Endothelial cell of umbilical vein (primary cell): ENCODE results near the gene AKNA. TPM values are rescaled to one million over a fixed set of nuclear protein-coding genes. Genes with fewer than 3 reads are reported as not detected.

Source experiments
- BruUV-seq: library from RNA; stranded (reverse); fragments of 400-500 nt; replicated peaks from 2 replicates; lab custom pipeline; 2021; lab: Mats Ljungman, UMichigan
- CTCF ChIA-PET: fragments of 300-600, 350-600 bp; sonication (Branson Sonifier 250); formaldehyde crosslinking; loops from one replicate; lab custom pipeline; 2021; ENCODE audit warnings: antibody characterized with exemption, inconsistent platforms; lab: Charles Lee
- POLR2A ChIA-PET: fragments of 300-600, 350-600 bp; sonication (Branson Sonifier 250); formaldehyde crosslinking; loops from one replicate; lab custom pipeline; 2021; ENCODE audit warnings: antibody characterized with exemption, inconsistent platforms; lab: Charles Lee
- DNase-seq: peaks from one replicate; pipeline ENCODE4 v3.0.0-alpha.2; 2011; ENCODE audit warnings: low read depth, low spot score
- FAIRE-seq: peaks from 2 replicates; lab custom pipeline; 2011; peaks lifted over from hg19 to GRCh38; lab: Jason Lieb, UNC
- H2AFZ ChIP-seq: 2 replicates; pipeline ENCODE4 v1.6.0; 2012; ENCODE audit warnings: low read depth, low read length, control low read depth, inconsistent platforms
- H3K27ac ChIP-seq: 2 replicates; pipeline ENCODE4 v1.5.1; 2011; ENCODE audit warnings: low read depth, mild to moderate bottlenecking, control low read depth, low read length, moderate library complexity; ENCODE audit not compliant: insufficient read depth
- H3K27me3 ChIP-seq, 2 experiments: 2 replicates each; pipeline versions ENCODE4 v1.6.0 to v1.6.1; 2011; ENCODE audit warnings: low read length in 2 of 2, mixed read lengths in 1 of 2; ENCODE audit not compliant: control insufficient read depth in 2 of 2, insufficient read depth in 2 of 2
- H3K36me3 ChIP-seq, 2 experiments: 2 replicates in 1 of 2; 3 replicates in 1 of 2; pipeline ENCODE4 v1.5.1; 2011; ENCODE audit warnings: low read length in 2 of 2, mild to moderate bottlenecking in 1 of 2, moderate library complexity in 1 of 2; ENCODE audit not compliant: control insufficient read depth in 2 of 2, insufficient read depth in 2 of 2; ENCODE audit errors: extremely low read depth in 1 of 2
- H3K4me1 ChIP-seq: 3 replicates; pipeline ENCODE4 v1.5.1; 2011; ENCODE audit warnings: mild to moderate bottlenecking, low read length; ENCODE audit not compliant: control insufficient read depth, insufficient read depth; ENCODE audit errors: extremely low read depth
- H3K4me2 ChIP-seq: 2 replicates; pipeline ENCODE4 v1.6.1; 2011; ENCODE audit warnings: low read length, control low read depth, mixed read lengths; ENCODE audit not compliant: insufficient read depth
- H3K4me3 ChIP-seq, 3 experiments: fragments of 200-600 bp in 1 of 3; sonication (generic), shearing (Covaris generic) in 1 of 3; replicated peaks in 1 of 3; 2 replicates each; pipeline ENCODE4 v1.5.1; 2011 to 2016; ENCODE audit warnings: control low read depth in 3 of 3, low read length in 3 of 3, mild to moderate bottlenecking in 2 of 3, inconsistent platforms in 1 of 3, low read depth in 1 of 3, moderate library complexity in 1 of 3; ENCODE audit not compliant: insufficient read depth in 1 of 3
- H3K79me2 ChIP-seq: 2 replicates; pipeline ENCODE4 v1.6.0; 2012; ENCODE audit warnings: low read length, inconsistent platforms; ENCODE audit not compliant: control insufficient read depth, insufficient read depth
- H3K9ac ChIP-seq: replicated peaks from 2 replicates; pipeline ENCODE3; 2011; ENCODE audit warnings: low read length, control low read depth; ENCODE audit not compliant: insufficient read depth; ENCODE audit errors: extremely low read depth
- H3K9me1 ChIP-seq: replicated peaks from 3 replicates; pipeline ENCODE4 v1.6.0; 2011; ENCODE audit warnings: mild to moderate bottlenecking, low read length; ENCODE audit not compliant: control insufficient read depth, insufficient read depth; ENCODE audit errors: extremely low read depth
- H3K9me3 ChIP-seq: replicated peaks from 2 replicates; pipeline ENCODE4 v1.5.1; 2012; ENCODE audit warnings: low read length, inconsistent platforms; ENCODE audit not compliant: control insufficient read depth, insufficient read depth
- H4K20me1 ChIP-seq: replicated peaks from 2 replicates; pipeline ENCODE3; 2011; ENCODE audit warnings: mild to moderate bottlenecking, low read length; ENCODE audit not compliant: control insufficient read depth, insufficient read depth; ENCODE audit errors: extremely low read depth
- CTCF ChIP-seq, 2 donors: IDR thresholded peaks; 1 replicate in 1 of 2; 2 replicates in 1 of 2; pipeline ENCODE4 v1.5.1; 2011; ENCODE audit warnings: low read length in 2 of 2, mild to moderate bottlenecking in 2 of 2, moderate library complexity in 2 of 2, control low read depth in 1 of 2, inconsistent platforms in 1 of 2, low read depth in 1 of 2; ENCODE audit not compliant: insufficient read depth in 1 of 2; ENCODE audit errors: extremely low read depth in 1 of 2
- EZH2 ChIP-seq: IDR thresholded peaks from 2 replicates; pipeline ENCODE4 v1.6.1; 2012; ENCODE audit warnings: borderline replicate concordance, low read depth, mild to moderate bottlenecking, moderate library complexity, low read length, inconsistent platforms; ENCODE audit not compliant: severe bottlenecking
- FOS ChIP-seq: IDR thresholded peaks from 2 replicates; pipeline ENCODE4 v1.6.1; 2011; ENCODE audit warnings: mild to moderate bottlenecking, low read length, moderate library complexity, borderline replicate concordance; ENCODE audit not compliant: insufficient read depth
- GATA2 ChIP-seq: IDR thresholded peaks from 2 replicates; pipeline ENCODE4 v1.7.0; 2011; ENCODE audit warnings: low read depth, mild to moderate bottlenecking, moderate library complexity, mixed read lengths, low read length; ENCODE audit not compliant: insufficient read length, insufficient read depth
- JUN ChIP-seq: IDR thresholded peaks from 2 replicates; pipeline ENCODE4 v1.6.1; 2011; ENCODE audit warnings: borderline replicate concordance, low read depth; ENCODE audit not compliant: insufficient read length, insufficient read depth
- MAX ChIP-seq: IDR thresholded peaks from 2 replicates; pipeline ENCODE4 v1.6.1; 2011; ENCODE audit not compliant: insufficient read depth, insufficient read length
- MYC ChIP-seq: IDR thresholded peaks from one replicate; pipeline ENCODE4 v1.6.1; 2011; ENCODE audit warnings: mild to moderate bottlenecking, low read depth, low read length
- POLR2A ChIP-seq: IDR thresholded peaks from 2 replicates; pipeline ENCODE4 v1.6.1; 2012; ENCODE audit warnings: low read depth, mild to moderate bottlenecking, control low read depth, low read length
- POLR2AphosphoS5 ChIP-seq: IDR thresholded peaks from 2 replicates; pipeline ENCODE4 v1.6.1; 2012; ENCODE audit warnings: low read depth, mild to moderate bottlenecking, control low read depth, low read length, moderate library complexity; ENCODE audit not compliant: insufficient read depth
- dilution Hi-C: fragments of 300-500 bp; cut with MboI; formaldehyde crosslinking; loops from one replicate; pipeline ENCODE4 v1.15.0; 2019; ENCODE audit warnings: low sequenced_read_pairs; ENCODE audit not compliant: extremely low pct_ligation_motif_present
- intact Hi-C: fragments of 100-400 bp; cut with micrococcal nuclease; formaldehyde crosslinking; loops from one replicate; pipeline ENCODE4 v1.10.0; 2022
- polyA plus RNA-seq, 4 experiments: library from polyadenylated mRNA; depleted of rRNA in 3 of 4; stranded (reverse) in 3 of 4; unstranded in 1 of 4; fragments of >200 nt; gene quantifications; 2 replicates each; pipeline versions ENCODE4 v1.2.1 to v1.2.3, GENCODE V29; 2011 to 2012; ENCODE audit warnings: missing spikeins in 1 of 4
- total RNA-seq: library from RNA; stranded (reverse); gene quantifications from 2 replicates; pipeline ENCODE4 v1.2.3, GENCODE V29; 2021

Gene AKNA
- total and polyA plus RNA-seq, 2 donors (not counting 3 experiments of a cell fraction or from before 2014, with no cell fraction given), result 11.3 to 22.4 TPM

GRCh38 chr9:114336699-114337395 lies 50.9 kb downstream of the AKNA start:
- FAIRE-seq (no peak), DNase-seq (no peak)
- TF ChIP-seq GATA2 (no peak), POLR2AphosphoS5 (no peak), FOS (no peak), CTCF (IDR thresholded peaks at IDR 0.05; ENCODE audit: extremely low read depth in 1 of 2, insufficient read depth in 1 of 2, low read depth in 1 of 2, low read length in 2 of 2) (no peak), MAX (no peak), POLR2A (no peak), JUN (no peak), EZH2 (no peak), MYC (no peak)
- Histone ChIP-seq H3K4me2 (no peak overlapping the region), H3K9ac (no peak overlapping the region), H3K27me3 (no peaks in the 10 kb centered on the region), H3K36me3 (peaks cover 0 to 31% of the 10 kb centered on the region in 2 experiments), H3K9me1 (no peaks in the 10 kb centered on the region), H4K20me1 (no peaks in the 10 kb centered on the region), H3K4me3 (no peak overlapping the region), H3K27ac (no peak overlapping the region), H3K79me2 (no peaks in the 10 kb centered on the region), H2AFZ (no peak overlapping the region), H3K9me3 (no peaks in the 10 kb centered on the region), H3K4me1 (no peaks in the 10 kb centered on the region)
- no TSS peak for BruUV-seq
- dilution Hi-C loops (no loop called here), intact Hi-C loops (loop anchor here (10.0 kb wide), 1 partner anchor 168 kb away; the partner anchor contains the start of gene WHRN)
- ChIA-PET CTCF (interaction anchor here (1.3 kb wide), 1 partner anchor 69 kb away, joined by 6 read pairs; no protein-coding TSS in a partner anchor), POLR2A (no interaction called here)
